SK-N-SH treated with all-trans-retinoic acid at 6 μM for 48 hours (cell line): ENCODE data around the gene IL23R.

Experiments used
- ATAC-seq: fragments of 200-7000 bp; cut with Tn5 transposase; 3 replicates; pipeline ENCODE4 v1.9.1; 2020; ENCODE audit warnings: mild to moderate bottlenecking, moderate library complexity
- ARNTL ChIP-seq: fragments of 450-650 bp; formaldehyde crosslinking; IDR thresholded peaks from 2 replicates; pipeline ENCODE4 v1.5.0; 2020; ENCODE audit warnings: low read depth, mild to moderate bottlenecking, moderate library complexity, borderline replicate concordance
- BACH2 ChIP-seq: fragments of 250-450 bp; sonication (Bioruptor Pico); IDR thresholded peaks from 2 replicates; pipeline ENCODE4 v1.9.0; 2021; ENCODE audit warnings: mild to moderate bottlenecking, borderline replicate concordance
- CREB5 ChIP-seq: fragments of 250-450 bp; sonication (Bioruptor Pico); IDR thresholded peaks from 2 replicates; pipeline ENCODE4 v1.5.1; 2020; ENCODE audit warnings: low read depth, mild to moderate bottlenecking, moderate library complexity
- CSDC2 ChIP-seq: fragments of 250-450 bp; sonication (Bioruptor Pico); IDR thresholded peaks from 2 replicates; pipeline ENCODE4 v1.5.0; 2020; ENCODE audit warnings: mild to moderate bottlenecking, moderate library complexity
- CSRNP3 ChIP-seq: fragments of 250-450 bp; sonication (Bioruptor Pico); IDR thresholded peaks from 2 replicates; pipeline ENCODE4 v1.5.1; 2021; ENCODE audit warnings: mild to moderate bottlenecking, moderate library complexity
- ESRRG ChIP-seq: fragments of 250-450 bp; sonication (Bioruptor Pico); IDR thresholded peaks from 2 replicates; pipeline ENCODE4 v1.6.1; 2021; ENCODE audit warnings: mild to moderate bottlenecking
- GLIS3 ChIP-seq: fragments of 250-450 bp; sonication (Bioruptor Pico); IDR thresholded peaks from 2 replicates; pipeline ENCODE4 v1.5.0; 2020; ENCODE audit warnings: mild to moderate bottlenecking, moderate library complexity
- ISL1 ChIP-seq: fragments of 250-450 bp; sonication (Bioruptor Pico); IDR thresholded peaks from 2 replicates; pipeline ENCODE4 v2.1.2; 2022; ENCODE audit warnings: mild to moderate bottlenecking, moderate library complexity
- OSR1 ChIP-seq: fragments of 250-450 bp; sonication (Bioruptor Pico); IDR thresholded peaks from 2 replicates; pipeline ENCODE4 v1.8.0; 2022; ENCODE audit warnings: moderate library complexity, mild to moderate bottlenecking, inconsistent platforms
- PATZ1 ChIP-seq: fragments of 250-450 bp; sonication (Bioruptor Pico); IDR thresholded peaks from 2 replicates; pipeline ENCODE4 v1.8.0; 2020; ENCODE audit warnings: mild to moderate bottlenecking, moderate library complexity, borderline replicate concordance
- POU6F1 ChIP-seq: fragments of 250-450 bp; sonication (Bioruptor Pico); IDR thresholded peaks from 2 replicates; pipeline ENCODE4 v1.8.0; 2021; ENCODE audit warnings: low read depth, mild to moderate bottlenecking, moderate library complexity, borderline replicate concordance
- PPARA ChIP-seq: fragments of 250-450 bp; sonication (Bioruptor Pico); IDR thresholded peaks from 2 replicates; pipeline ENCODE4 v1.5.0; 2020; ENCODE audit warnings: mild to moderate bottlenecking, borderline replicate concordance
- SNAI2 ChIP-seq: fragments of 250-450 bp; sonication (Bioruptor Pico); IDR thresholded peaks from 2 replicates; pipeline ENCODE4 v1.5.0; 2020; ENCODE audit warnings: mild to moderate bottlenecking, moderate library complexity
- TCF4 ChIP-seq: fragments of 250-450 bp; sonication (Bioruptor Pico); IDR thresholded peaks from 2 replicates; pipeline ENCODE4 v1.8.0; 2021; ENCODE audit warnings: mild to moderate bottlenecking, moderate library complexity, borderline replicate concordance
- TOX ChIP-seq: fragments of 250-450 bp; sonication (Bioruptor Pico); IDR thresholded peaks from 2 replicates; pipeline ENCODE4 v1.8.0; 2021; ENCODE audit warnings: mild to moderate bottlenecking, moderate library complexity, borderline replicate concordance
- TSHZ2 ChIP-seq: fragments of 250-450 bp; sonication (Bioruptor Pico); IDR thresholded peaks from 2 replicates; pipeline ENCODE4 v1.5.0; 2020; ENCODE audit warnings: mild to moderate bottlenecking, moderate library complexity
- ZC3H10 ChIP-seq: fragments of 250-450 bp; sonication (Bioruptor Pico); IDR thresholded peaks from 2 replicates; pipeline ENCODE4 v1.5.1; 2021; ENCODE audit warnings: mild to moderate bottlenecking, moderate library complexity
- ZFP3 ChIP-seq: fragments of 250-450 bp; sonication (Bioruptor Pico); IDR thresholded peaks from 2 replicates; pipeline ENCODE4 v1.5.0; 2020; ENCODE audit warnings: mild to moderate bottlenecking, moderate library complexity
- ZFP30 ChIP-seq: fragments of 450-650 bp; formaldehyde crosslinking; IDR thresholded peaks from 2 replicates; pipeline ENCODE4 v1.5.0; 2022; ENCODE audit warnings: mild to moderate bottlenecking, moderate library complexity
- ZNF70 ChIP-seq: fragments of 450-650 bp; formaldehyde crosslinking; IDR thresholded peaks from 2 replicates; pipeline ENCODE4 v1.5.0; 2020; ENCODE audit warnings: mild to moderate bottlenecking, moderate library complexity
- ZNF8 ChIP-seq: fragments of 450-650 bp; formaldehyde crosslinking; IDR thresholded peaks from 2 replicates; pipeline ENCODE4 v1.5.0; 2020; ENCODE audit warnings: mild to moderate bottlenecking, moderate library complexity

IL23R gene

GRCh38 chr1:67175530-67176087, 9.4 kb downstream of the IL23R start:
- TF ChIP-seq ESRRG (CRISPR knock-in tag) (no peak), PPARA (CRISPR knock-in tag) (no peak), ISL1 (no peak), GLIS3 (CRISPR knock-in tag) (no peak), POU6F1 (no peak), ZC3H10 (CRISPR knock-in tag) (no peak), BACH2 (CRISPR knock-in tag) (no peak), SNAI2 (no peak), CSDC2 (CRISPR knock-in tag) (no peak), CREB5 (CRISPR knock-in tag) (no peak), TSHZ2 (CRISPR knock-in tag) (no peak), PATZ1 (CRISPR knock-in tag) (no peak), TOX (CRISPR knock-in tag) (no peak), ZNF70 (no peak), ZFP3 (CRISPR knock-in tag) (no peak), ZFP30 (no peak), CSRNP3 (CRISPR knock-in tag) (no peak), TCF4 (CRISPR knock-in tag) (no peak)
- TF ChIP-seq, all 23 proteins: peak for 0
- ATAC-seq: no peak

- no peak for ATAC-seq
- TF ChIP-seq SNAI2 (no peak), ZFP30 (no peak), OSR1 (CRISPR knock-in tag) (no peak), ISL1 (no peak), BACH2 (CRISPR knock-in tag) (no peak), ZFP3 (CRISPR knock-in tag) (no peak), ZC3H10 (CRISPR knock-in tag) (no peak), TSHZ2 (CRISPR knock-in tag) (no peak), ARNTL (CRISPR knock-in tag) (no peak), ZNF8 (no peak), PATZ1 (CRISPR knock-in tag) (no peak), CSRNP3 (CRISPR knock-in tag) (no peak), CREB5 (CRISPR knock-in tag) (no peak), ZNF70 (no peak)
Observed at GRCh38 chr1:67184838-67185421, 18.7 kb downstream of the IL23R start.
